K562 (cell line): ENCODE measurements around the gene MLLT6. TPM values are rescaled to one million over a fixed set of nuclear protein-coding genes. Genes with fewer than 3 reads are reported as not detected.

Experiments
- DACH1 ChIP-seq: fragments of 450-650 bp; IDR thresholded peaks from 2 replicates; pipeline ENCODE4 v1.6.1; 2018; ENCODE audit not compliant: partially characterized antibody
- ELF1 ChIP-seq: fragments of 200-800 bp; sonication (Bioruptor generic); IDR thresholded peaks from 2 replicates; pipeline ENCODE4 v1.6.1; 2016; ENCODE audit warnings: missing genetic modification characterization, missing compliant biosample characterization
- FOXK2 ChIP-seq, 2 experiments: fragments of 450-650 bp; IDR thresholded peaks in 1 of 2; conservative IDR thresholded peaks in 1 of 2; 2 replicates each; pipeline ENCODE4 v1.6.1; 2016; ENCODE audit warnings: low read depth in 2 of 2, mild to moderate bottlenecking in 1 of 2
- HDAC2 ChIP-seq: fragments of 450-650 bp; IDR thresholded peaks from 2 replicates; pipeline ENCODE4 v1.6.1; 2016; ENCODE audit warnings: mild to moderate bottlenecking
- HMGN3 ChIP-seq: IDR thresholded peaks from 2 replicates; pipeline ENCODE4 v1.6.1; 2011; ENCODE audit warnings: borderline replicate concordance, low read depth, mild to moderate bottlenecking, mixed read lengths, low read length; ENCODE audit not compliant: insufficient read length; ENCODE audit errors: extremely low read depth
- MTA3 ChIP-seq: fragments of 450-650 bp; formaldehyde crosslinking; IDR thresholded peaks from 2 replicates; pipeline ENCODE4 v1.6.1; 2017; ENCODE audit warnings: mild to moderate bottlenecking, borderline replicate concordance
- RBFOX2 ChIP-seq: fragments of 200-400 bp; formaldehyde crosslinking; IDR thresholded peaks from 2 replicates; pipeline ENCODE4 v1.6.1; 2017; ENCODE audit warnings: low read depth, mild to moderate bottlenecking, low read length, moderate library complexity
- SOX6 ChIP-seq: fragments of 450-650 bp; IDR thresholded peaks from 2 replicates; pipeline ENCODE4 v1.6.1; 2014; ENCODE audit warnings: mild to moderate bottlenecking
- TRIM28 ChIP-seq: fragments of 450-650 bp; IDR thresholded peaks from 2 replicates; pipeline ENCODE4 v1.6.1; 2017
- ZZZ3 ChIP-seq: fragments of 450-650 bp; IDR thresholded peaks from 2 replicates; pipeline ENCODE4 v1.6.1; 2016; ENCODE audit warnings: antibody characterized with exemption, mild to moderate bottlenecking, moderate library complexity
- polyA plus RNA-seq, 8 experiments: library from polyadenylated mRNA; depleted of rRNA in 4 of 8; stranded (reverse) in 5 of 8; unstranded in 3 of 8; fragments of >200 nt; fragmentation: Nextera tagmentation in 2 of 8; fragmentation: Illumina TruSeq in 1 of 8; extraction: Ambion mirVana in 2 of 8; extraction: Trizol in 1 of 8; gene quantifications; 2 replicates each; pipeline versions ENCODE4 v1.2.1 to v1.2.3, GENCODE V29; 2011 to 2014; ENCODE audit warnings: inconsistent platforms in 1 of 8, missing spikeins in 1 of 8
- total RNA-seq, 7 experiments: library from RNA; depleted of rRNA in 6 of 7; stranded (reverse); fragments of >200 nt in 6 of 7; fragmentation: Illumina TruSeq in 2 of 7; extraction: Trizol in 2 of 7; gene quantifications; 2 replicates each; pipeline versions ENCODE4 v1.2.1 to v1.2.3, GENCODE V29; 2011 to 2021; ENCODE audit warnings: low replicate concordance in 1 of 7
- TF ChIP-seq, protein P1 (sequence below): fragments of 450-650 bp; IDR thresholded peaks from 2 replicates; pipeline ENCODE4 v1.6.1; 2018; ENCODE audit not compliant: partially characterized antibody
- TF ChIP-seq, protein P2 (sequence below), 2 experiments: fragments of 450-650 bp; IDR thresholded peaks; 2 replicates each; pipeline ENCODE4 v1.6.1; 2016; ENCODE audit warnings: mild to moderate bottlenecking in 2 of 2, borderline replicate concordance in 1 of 2, low read depth in 1 of 2, moderate library complexity in 1 of 2
- TF ChIP-seq, protein P3 (sequence below): fragments of 250-450 bp; sonication (Bioruptor Pico); IDR thresholded peaks from 2 replicates; pipeline ENCODE4 v1.9.0; 2021; ENCODE audit warnings: mild to moderate bottlenecking, inconsistent platforms

The MLLT6 gene
- total and polyA plus RNA-seq, 9 of the 15 experiments (the other 6 are each of a cell fraction or from before 2014, with no cell fraction given), result 3.1 to 71.7 (median 30.0) TPM

DNA sequence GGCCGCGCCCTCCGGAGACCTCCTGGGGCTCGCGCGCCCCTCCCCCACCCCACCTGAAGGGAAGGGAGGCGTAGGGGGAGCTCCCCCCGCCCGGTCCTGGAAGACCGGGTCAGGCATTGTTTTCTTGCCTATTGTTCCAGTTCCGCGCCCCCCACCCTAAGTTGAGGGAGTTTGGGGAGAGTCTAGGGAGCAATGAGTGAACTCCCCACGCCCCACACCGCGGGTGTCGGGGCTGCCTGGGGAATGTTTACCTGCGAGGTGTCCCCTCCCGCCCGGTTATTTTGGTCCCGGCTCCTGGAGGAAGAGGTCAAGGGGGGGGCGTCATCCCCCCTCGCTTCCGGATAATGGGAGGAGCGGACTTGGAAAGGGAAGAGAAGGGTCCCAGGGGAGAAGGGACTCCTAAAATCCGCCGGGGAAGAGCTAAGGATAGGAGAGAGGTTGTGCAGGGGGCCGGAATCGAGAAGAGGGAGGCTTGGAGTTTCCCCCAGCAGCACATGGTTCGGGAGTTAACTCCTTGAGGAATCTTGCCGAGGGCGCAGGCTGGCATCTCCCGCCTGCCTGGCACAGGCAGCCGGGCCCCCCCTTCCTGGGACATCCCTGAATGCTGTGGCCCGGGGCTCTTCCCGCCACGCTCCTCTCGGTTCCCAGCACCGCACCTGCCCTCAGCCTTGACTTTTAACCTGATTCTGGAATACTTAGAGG, 881 bp downstream of the MLLT6 start (continued):
- TF ChIP-seq, protein P1, sequence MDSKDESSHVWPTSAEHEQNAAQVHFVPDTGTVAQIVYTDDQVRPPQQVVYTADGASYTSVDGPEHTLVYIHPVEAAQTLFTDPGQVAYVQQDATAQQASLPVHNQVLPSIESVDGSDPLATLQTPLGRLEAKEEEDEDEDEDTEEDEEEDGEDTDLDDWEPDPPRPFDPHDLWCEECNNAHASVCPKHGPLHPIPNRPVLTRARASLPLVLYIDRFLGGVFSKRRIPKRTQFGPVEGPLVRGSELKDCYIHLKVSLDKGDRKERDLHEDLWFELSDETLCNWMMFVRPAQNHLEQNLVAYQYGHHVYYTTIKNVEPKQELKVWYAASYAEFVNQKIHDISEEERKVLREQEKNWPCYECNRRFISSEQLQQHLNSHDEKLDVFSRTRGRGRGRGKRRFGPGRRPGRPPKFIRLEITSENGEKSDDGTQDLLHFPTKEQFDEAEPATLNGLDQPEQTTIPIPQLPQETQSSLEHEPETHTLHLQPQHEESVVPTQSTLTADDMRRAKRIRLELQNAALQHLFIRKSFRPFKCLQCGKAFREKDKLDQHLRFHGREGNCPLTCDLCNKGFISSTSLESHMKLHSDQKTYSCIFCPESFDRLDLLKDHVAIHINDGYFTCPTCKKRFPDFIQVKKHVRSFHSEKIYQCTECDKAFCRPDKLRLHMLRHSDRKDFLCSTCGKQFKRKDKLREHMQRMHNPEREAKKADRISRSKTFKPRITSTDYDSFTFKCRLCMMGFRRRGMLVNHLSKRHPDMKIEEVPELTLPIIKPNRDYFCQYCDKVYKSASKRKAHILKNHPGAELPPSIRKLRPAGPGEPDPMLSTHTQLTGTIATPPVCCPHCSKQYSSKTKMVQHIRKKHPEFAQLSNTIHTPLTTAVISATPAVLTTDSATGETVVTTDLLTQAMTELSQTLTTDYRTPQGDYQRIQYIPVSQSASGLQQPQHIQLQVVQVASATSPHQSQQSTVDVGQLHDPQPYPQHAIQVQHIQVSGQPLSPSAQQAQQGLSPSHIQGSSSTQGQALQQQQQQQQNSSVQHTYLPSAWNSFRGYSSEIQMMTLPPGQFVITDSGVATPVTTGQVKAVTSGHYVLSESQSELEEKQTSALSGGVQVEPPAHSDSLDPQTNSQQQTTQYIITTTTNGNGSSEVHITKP, result peak; percentile 86
- TF ChIP-seq, protein P2, sequence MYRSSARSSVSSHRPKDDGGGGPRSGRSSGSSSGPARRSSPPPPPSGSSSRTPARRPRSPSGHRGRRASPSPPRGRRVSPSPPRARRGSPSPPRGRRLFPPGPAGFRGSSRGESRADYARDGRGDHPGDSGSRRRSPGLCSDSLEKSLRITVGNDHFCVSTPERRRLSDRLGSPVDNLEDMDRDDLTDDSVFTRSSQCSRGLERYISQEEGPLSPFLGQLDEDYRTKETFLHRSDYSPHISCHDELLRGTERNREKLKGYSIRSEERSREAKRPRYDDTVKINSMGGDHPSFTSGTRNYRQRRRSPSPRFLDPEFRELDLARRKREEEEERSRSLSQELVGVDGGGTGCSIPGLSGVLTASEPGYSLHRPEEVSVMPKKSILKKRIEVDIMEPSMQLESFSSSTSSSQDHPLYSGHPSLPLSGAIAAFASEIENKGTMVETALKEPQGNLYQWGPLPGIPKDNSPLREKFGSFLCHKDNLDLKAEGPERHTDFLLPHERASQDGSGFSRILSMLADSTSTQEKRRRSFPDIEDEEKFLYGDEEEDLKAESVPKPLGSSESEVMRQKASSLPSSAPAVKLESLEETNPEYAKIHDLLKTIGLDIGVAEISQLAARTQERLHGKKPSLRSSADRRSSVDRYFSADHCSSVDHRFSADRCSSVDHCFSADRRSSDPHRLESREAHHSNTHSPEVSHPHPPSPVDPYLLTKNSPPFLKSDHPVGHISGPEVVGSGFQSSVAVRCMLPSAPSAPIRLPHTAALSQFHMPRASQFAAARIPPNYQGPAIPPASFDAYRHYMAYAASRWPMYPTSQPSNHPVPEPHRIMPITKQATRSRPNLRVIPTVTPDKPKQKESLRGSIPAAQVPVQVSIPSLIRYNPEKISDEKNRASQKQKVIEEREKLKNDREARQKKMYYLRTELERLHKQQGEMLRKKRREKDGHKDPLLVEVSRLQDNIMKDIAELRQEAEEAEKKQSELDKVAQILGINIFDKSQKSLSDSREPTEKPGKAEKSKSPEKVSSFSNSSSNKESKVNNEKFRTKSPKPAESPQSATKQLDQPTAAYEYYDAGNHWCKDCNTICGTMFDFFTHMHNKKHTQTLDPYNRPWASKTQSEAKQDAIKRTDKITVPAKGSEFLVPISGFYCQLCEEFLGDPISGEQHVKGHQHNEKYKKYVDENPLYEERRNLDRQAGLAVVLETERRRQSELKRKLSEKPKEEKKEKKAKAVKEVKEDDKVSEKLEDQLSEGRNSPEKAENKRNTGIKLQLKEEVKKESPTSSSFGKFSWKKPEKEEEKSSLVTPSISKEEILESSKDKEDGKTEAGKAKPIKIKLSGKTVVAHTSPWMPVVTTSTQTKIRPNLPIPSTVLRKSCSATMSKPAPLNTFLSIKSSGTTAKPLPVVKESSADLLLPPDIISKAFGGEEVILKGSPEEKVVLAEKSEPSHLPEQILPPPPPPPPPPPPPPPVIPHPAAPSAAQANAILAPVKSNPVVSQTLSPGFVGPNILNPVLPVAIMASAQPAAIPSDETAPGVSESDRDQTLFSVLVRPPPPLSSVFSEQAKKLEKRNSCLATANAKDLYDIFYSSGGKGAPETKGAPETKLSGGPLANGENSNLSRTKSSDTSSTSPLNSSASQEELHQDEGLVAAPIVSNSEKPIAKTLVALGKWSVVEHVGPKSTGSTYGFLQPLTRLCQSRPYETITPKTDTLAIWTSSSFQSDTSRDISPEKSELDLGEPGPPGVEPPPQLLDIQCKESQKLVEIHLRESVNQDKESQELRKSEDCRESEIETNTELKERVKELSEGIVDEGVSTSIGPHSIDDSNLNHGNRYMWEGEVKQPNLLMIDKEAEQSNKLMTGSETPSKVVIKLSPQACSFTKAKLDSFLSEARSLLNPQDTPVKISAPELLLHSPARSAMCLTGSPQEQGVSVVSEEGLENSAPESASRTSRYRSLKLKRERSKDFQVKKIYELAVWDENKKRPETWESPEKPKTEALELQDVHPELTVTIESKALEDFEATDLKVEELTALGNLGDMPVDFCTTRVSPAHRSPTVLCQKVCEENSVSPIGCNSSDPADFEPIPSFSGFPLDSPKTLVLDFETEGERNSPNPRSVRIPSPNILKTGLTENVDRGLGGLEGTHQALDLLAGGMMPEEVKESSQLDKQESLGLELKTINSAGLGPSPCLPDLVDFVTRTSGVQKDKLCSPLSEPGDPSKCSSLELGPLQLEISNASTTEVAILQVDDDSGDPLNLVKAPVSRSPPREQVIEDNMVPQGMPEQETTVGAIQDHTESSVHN (IDR thresholded peaks at IDR 0.05; ENCODE audit: borderline replicate concordance in 1 of 2, low read depth in 1 of 2), result no peak
- TF ChIP-seq SOX6, result peak; percentile 71; the same call in 1 of the 2 replicates
- TF ChIP-seq RBFOX2, result peak; percentile 66
- no peak for TF ChIP-seq ZZZ3
- no peak for TF ChIP-seq DACH1
- TF ChIP-seq FOXK2 (conservative IDR thresholded peaks at IDR 0.05 in 1 of 2, IDR thresholded peaks at IDR 0.05 in 1 of 2; ENCODE audit: low read depth in 2 of 2), result peak in 1 of 2 experiments; percentile 52; a peak in 1 of 4 replicates
- TF ChIP-seq TRIM28, result no peak
- TF ChIP-seq ELF1 (tag), result 0 out of 2 replicates have a peak, but pooled peaks have one; percentile 27
- 0 out of 2 replicates have a peak, but pooled peaks have one; percentile 17 for TF ChIP-seq HDAC2
- peak; percentile 26 for TF ChIP-seq HMGN3
- TF ChIP-seq, protein P3, sequence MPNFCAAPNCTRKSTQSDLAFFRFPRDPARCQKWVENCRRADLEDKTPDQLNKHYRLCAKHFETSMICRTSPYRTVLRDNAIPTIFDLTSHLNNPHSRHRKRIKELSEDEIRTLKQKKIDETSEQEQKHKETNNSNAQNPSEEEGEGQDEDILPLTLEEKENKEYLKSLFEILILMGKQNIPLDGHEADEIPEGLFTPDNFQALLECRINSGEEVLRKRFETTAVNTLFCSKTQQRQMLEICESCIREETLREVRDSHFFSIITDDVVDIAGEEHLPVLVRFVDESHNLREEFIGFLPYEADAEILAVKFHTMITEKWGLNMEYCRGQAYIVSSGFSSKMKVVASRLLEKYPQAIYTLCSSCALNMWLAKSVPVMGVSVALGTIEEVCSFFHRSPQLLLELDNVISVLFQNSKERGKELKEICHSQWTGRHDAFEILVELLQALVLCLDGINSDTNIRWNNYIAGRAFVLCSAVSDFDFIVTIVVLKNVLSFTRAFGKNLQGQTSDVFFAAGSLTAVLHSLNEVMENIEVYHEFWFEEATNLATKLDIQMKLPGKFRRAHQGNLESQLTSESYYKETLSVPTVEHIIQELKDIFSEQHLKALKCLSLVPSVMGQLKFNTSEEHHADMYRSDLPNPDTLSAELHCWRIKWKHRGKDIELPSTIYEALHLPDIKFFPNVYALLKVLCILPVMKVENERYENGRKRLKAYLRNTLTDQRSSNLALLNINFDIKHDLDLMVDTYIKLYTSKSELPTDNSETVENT, result 0 out of 2 replicates have a peak, but pooled peaks have one; percentile 25
- TF ChIP-seq MTA3, result 0 out of 2 replicates have a peak, but pooled peaks have one; percentile 18
